HL-60/S4 treated with retinoic acid at 250 ng/mL for 4 days and 3 days (cell line): Measurements from ENCODE around the gene NDEL1.

ENCODE experiments used
- in situ Hi-C: fragments of 300-500 bp; cut with MboI; formaldehyde crosslinking; loops from 2 replicates; pipeline ENCODE4 v1.7.0; 2022; ENCODE audit warnings: low sequenced_read_pairs

Gene NDEL1

DNA sequence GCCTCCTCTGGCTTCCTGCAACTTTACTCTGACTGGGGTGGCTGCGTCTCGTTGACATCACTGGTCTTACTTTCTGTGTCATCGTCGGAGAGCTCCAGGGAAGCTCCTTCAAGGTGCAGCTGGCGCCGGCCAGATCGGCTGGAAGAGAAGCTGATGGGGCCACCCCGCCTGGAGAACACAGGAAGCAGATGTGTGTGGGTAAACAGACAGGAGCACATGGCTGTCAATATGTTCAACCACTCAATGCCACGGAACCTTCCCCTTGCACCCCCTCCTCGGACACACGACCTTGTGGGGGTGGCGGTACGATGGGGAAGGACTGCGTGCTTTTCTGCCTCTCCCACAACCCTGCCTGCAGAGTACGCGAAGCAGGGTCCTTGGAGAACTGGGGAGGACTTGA, 40.1 kb downstream of the NDEL1 start:
- in situ Hi-C loops: no loop called here

DNA sequence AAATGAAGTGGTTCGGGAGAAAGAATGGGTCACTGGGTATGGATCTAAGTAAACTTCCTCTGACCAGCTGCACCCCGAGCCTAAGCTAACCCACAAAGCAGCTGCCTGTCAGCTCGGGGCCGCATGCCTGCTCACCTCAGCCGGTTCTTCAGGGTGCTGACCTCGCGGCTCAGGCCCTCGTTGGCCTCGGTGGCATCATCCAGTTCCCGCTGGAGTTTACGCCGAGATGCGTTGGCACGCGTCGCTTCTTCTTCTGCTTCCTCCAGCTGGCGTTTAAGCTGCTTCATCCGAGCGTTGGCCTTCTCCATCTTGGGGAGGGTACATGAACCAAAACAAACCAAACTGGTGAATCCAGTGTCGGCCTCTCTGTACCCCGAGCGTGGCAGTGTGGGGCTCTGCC, 41.1 kb downstream of the NDEL1 start:
- in situ Hi-C loops: no loop called here

DNA sequence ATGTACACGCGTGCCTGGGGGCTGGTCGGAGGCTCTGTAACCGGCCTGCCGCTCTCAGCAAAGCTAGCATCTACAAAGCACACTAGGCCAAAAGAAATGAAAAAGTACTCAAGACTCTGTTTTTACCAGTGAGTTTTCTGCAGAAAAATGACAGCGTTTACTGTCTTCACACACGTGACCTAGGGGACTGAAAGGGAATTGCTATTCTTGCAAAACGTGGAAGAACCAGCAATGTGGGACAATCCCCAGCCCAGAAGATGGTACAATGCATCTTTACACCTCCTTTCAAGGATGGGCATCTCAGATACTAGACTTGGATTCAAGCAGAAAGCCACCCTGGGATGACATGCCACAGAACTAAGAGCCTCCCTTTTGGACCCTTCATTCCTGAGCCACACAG, 41.5 kb downstream of the NDEL1 start:
- in situ Hi-C loops: no loop called here

DNA sequence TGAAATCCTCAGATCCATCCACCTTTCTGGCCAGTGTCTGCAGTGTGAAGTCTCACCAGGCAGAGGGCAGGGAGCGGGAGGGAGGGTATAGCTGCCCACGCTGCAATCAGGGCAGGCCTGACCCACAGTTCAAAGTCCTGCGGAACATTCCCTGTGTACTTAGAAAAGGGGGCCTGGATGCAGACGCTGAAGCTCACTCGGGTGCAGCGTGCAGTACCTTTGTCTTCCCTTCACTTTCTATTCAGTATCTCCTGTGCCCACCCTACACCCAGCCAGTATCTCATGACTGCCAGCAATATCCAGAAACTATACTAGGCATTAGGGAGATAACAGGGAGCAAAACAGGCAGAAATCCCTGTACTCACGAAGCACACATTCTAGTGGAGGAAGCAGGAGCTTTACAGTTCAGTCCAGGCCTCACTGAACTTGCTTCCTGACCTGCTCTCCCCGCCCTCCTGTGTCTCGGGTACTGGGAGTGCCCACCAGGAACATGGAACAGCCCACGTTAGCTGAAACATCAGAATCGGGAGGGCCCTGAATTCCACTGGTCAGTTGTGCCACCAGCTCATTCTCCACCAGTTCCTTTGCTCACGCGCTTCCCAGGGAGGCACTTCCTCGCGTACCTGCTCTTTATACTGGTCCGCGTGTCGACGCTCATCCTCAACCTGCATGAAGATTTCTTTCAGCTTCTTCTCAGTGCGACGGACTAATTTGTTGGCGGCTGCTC, 42.2 kb downstream of the NDEL1 start:
- in situ Hi-C loops: no loop called here

DNA sequence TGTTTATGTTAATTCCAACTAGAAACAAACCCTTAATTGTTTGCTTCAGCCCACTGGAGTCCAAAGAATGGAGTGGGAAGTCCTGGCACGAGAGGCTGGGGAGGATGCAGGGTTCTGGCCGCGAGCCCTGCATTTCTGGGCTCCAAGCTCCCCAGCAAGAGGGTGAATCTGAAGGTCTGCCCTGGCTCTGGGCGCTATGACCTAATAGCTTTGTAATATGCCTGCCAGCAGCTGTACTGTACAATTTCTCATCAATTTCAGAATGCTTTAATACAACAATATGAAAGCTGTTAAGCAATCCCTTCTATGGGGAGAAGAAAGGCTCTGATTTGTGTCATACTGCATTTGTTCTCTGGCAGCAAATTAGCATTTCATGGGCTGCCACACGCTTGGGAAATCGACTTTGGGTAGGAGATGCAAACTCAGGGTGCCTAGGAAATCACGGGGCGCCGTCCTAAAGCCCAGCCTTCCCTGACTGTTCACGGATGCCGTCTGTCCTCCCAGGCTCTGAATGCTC, 43.8 kb downstream of the NDEL1 start:
- in situ Hi-C loops: no loop called here

DNA sequence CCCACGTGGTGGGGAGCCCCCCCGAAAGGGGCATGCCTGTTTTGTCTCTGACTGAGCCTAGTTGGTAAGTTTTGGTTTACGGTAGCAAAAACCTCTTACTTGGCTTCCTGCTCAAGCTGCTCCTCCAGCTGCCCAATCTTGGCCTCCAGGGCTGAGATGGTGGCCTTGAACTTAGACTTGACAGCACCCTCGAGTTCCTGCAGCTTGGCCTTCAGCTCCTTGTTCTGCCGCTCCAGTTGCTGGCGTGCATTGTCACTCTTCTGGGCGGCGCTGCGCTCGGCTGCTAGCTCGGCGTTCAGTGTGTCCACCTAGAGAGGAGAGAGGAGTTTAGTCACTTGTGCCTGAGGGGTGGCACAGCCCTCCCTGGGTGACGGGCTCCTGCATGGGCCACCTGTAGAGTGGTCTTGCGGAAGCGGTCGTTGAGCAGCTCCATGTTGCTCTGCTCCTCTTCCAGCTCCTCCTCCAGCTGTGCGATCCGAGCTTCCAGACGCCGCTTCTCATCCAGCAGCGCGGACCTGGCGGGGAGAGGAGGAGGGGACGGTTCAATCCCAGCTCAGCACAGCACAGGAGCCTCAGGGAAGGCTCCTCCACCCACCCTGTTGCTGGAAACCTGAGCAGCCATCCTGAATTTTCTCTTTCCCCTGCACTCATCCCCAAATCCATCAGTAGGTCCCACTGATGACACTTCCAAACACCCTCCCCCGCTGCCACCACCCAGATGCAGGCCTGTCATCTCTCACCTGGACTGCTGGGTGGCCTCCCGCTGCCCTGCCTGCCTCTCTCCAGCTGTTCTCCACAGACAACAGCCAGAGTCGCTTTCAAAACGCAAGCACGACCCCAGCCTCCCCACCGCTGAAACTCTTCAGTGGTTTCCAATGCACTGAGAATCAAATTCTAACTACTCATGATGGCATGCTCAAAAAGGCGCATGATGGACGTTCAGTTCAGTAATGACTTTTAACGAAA, 44.6 kb downstream of the NDEL1 start:
- in situ Hi-C loops: no loop called here

DNA sequence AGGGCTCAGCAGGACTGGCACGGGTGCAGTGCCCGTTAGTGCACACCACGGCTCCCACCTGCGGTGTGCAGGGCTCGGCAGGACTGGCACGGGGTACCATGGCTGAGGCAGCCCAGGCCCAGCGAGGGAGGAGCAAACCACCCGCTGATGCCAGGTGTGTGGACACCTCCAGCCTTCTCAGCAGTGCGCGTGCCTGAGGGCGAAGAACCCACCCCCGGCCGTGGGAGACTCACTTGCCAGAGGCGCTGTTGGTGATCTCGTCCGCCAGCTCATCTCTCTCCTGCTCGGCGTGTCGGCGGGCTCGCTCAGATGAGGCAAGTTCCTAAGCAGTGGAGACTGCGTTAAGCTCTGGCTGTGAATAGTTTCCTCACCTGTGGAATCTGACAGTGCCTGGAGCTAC, 45.4 kb downstream of the NDEL1 start:
- in situ Hi-C loops: no loop called here

DNA sequence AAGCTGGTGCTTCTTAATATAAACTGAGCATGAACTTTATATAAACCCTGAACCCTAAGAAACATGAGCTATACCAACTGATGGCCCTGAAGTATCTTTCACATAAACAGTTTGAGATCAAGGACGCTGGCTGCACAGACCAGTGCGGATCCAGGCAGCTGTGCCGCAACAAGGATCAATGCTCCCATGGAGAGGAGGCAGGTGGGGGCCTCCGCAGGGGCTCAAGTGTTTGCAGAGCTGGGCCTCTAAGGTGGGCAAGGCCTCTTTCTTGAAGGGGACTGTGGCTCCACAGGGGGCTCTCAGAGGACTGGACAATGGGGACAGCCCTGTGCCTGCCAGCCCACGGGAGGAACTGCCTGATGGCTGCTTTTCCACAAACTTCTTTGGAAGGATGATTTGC, 46.0 kb downstream of the NDEL1 start:
- in situ Hi-C loops: no loop called here

DNA sequence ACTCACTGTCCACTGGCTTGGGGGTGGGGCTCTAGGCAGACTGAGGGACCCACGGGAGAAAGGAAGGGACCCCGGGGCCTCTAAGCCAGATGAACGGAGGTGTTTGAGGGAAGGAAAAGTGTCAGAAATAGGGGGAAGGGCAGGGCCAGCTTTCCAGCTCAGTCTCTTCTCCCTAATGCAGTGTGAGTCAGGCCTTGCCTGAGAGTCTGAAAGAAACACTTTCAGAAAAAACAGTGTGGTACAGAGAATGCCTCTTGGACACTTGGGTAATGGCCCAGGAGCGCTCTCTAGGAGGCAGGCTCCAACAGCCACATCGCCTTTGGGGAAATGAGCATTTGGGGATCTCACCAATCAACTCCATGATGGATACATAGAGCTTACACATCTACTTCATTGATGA, 46.9 kb downstream of the NDEL1 start:
- in situ Hi-C loops: no loop called here

DNA sequence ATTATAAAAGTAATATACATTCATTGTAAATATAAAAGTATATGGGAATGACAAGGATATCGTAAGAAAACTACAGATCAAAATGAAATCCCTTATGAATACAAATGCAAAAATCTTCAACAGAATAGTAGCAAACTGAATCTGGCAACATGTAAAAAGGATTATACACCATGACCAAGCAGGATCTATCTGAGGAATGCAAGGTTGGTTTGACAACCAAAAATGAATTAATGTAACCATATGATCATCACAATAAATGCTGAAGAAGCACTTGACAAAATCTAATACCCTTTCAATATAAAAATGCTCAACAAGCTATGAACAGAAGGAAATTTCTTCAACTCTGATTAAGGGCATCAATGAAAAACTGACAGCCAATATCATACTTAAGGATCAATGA, 48.8 kb downstream of the NDEL1 start:
- in situ Hi-C loops: no loop called here

DNA sequence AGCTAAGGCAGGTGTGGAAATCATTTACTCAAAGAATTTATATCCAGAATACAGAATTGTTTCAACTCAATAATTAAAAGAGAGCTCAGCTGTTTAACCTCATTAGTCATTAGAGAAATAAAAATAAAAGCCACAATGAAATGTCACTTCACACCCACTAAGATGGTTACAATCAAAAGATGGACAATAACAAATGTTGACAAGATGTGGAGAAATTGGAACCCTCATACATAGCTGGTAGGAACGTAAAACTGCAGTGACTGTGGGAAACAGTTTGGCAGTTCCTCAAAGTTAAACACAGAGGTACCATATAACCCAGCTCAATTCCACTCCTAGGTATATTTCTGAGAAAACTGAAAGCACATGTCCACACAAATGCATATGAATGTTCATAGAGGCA, 49.8 kb downstream of the NDEL1 start:
- in situ Hi-C loops: no loop called here

DNA sequence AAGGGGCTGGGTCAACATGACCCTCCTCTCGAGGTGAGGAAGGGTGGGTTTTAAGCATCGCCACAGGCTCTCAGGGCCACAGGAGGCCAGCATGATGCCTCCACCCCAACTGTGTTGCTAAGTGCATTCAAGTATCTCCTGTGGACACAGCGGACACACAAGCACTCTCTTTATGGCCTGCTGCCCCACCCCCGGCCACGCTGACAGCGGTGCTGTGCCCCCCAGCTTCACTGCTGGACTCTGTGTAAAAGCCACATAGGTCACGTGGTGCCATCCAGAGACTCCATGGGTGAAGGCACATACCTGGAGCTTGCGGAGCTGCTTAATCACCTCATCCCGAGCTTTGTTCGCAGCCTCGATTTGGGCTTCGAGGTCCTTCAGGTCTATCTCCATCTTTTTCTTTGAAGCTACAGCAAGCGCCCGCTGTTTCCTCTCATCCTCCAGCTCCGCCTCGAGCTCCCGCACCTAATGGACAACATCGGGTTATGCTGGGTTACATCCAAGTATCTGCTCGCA, 51.5 kb downstream of the NDEL1 start:
- in situ Hi-C loops: no loop called here

DNA sequence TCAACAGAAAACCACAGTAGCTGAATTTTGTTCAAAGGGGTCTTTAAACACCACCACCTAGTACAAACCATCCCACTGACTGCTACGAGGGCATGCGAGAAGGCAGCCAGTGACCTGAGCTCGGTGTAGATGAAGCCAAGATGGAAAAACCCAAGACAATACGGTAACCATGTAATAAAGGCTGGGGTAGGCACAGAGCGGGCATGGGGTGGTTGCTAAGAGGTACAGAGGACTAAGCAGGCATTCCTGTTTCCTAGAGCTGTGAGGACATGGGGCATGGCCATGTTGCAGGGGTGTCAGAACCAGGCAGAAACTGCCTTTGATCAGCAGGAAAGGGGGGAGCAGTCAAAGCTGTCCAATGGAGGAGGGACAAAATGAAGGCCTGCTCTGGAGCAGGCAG, 52.1 kb downstream of the NDEL1 start:
- in situ Hi-C loops: no loop called here

DNA sequence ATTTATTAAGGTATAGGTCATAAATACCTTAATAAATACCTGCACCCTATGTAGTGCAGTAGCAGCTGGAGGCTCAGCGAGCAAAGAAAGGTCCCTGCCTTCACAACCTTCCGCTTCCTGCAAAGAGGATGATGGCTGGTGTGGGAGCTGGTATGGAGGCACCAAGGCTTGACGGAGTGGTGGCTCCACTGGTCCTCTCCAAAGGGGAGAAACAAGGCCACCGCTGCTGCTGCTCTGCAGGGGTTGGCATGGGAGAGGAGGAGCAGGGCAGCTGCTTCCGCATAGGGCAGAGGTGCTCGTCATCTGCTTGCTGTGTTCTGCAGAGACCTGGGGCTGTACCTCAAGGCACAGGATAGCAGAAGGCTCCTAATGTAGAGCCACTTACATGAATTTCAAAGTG, 52.8 kb downstream of the NDEL1 start:
- in situ Hi-C loops: no loop called here

DNA sequence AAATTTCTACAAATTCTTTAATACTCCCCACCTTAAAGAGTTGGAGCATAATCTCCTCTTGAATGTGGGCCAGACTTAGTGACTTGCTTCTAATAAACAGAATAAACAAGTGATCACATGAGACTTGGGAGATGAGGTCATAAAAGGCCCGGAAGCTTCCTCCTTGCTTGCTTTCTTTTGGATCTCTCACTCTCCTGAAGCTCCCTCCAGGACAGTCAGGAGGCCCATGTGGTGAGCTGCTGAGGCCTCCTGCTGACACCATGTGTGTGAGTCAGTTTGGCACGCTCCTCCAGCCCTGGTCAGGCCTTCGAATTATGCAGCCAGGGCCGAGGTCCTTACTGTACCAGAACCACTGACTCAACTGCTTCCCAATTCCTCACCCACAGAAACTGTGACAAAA, 53.2 kb downstream of the NDEL1 start:
- in situ Hi-C loops: no loop called here

DNA sequence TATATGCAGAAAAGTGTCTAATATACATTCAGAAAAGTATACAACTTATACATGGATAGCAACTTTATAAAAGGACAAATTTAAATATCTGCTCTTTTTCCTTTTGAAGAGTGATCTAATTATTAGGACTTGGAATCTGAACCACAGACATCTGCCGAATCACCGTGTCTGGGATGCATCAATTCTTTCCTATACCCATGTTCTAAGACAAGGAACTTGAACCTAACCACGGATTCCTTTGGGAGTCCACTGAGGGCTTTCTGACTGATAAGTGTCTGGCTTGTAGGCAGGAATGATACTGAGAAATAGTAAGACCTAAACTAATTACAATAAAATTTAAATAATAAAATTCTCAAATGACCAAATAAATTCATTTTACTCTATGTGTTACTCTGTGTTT, 54.2 kb downstream of the NDEL1 start:
- in situ Hi-C loops: no loop called here

DNA sequence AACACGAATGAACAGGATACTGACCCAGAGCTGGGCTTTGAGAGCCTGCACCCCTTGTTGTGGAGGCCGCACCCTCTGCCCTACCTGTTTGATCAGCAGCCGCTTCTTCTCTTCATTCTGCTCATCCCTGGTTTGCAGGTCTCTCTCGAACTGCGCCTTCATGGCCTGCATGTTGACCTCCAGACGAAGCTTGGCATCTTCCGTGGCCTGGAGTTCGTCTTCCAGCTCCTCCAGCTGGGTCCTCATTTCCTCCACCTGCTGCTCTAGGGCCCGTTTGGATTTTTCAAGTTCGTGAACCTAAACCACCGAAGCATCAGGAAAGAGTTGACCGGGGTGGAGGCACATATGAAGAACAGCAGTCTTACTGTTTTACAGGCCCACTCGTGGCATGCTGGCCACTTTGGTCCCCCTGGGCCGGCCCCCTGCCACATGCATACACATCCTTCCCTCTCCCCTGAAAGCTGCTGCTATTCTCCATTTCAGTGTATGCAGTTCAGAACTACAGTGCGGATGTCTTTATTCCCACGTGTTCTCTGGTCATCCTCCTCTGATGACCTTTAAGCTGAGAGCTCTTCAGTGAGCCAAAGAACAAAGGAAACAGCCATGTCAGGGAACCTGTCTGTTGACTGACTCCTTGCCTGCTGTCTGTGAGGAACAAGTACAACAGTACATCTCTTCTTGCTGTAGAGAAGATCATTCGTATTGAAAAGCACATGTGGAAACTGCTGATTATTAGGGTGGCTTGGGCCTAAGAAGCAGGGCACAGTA, 54.8 kb downstream of the NDEL1 start:
- in situ Hi-C loops: no loop called here

DNA sequence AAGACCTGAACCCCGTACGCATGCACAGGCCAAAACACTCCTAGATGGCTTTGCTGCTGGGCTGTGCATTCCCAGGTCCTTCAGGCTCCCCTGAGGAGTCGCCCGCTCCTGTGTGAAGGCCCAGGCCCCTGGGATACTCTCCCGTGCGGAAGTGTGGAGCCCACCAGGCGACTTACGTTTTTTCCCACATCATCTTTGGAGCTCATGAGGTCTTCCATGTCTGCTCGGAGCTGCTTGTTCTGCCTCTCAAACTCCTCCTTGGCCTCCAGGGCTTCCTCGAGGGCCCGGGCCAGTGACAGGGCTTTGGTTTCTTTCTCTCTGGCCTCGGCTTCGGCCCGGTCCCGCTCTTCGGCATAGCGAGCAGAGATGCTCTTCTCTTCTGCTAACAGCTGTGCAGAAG, 56.4 kb downstream of the NDEL1 start:
- in situ Hi-C loops: no loop called here

DNA sequence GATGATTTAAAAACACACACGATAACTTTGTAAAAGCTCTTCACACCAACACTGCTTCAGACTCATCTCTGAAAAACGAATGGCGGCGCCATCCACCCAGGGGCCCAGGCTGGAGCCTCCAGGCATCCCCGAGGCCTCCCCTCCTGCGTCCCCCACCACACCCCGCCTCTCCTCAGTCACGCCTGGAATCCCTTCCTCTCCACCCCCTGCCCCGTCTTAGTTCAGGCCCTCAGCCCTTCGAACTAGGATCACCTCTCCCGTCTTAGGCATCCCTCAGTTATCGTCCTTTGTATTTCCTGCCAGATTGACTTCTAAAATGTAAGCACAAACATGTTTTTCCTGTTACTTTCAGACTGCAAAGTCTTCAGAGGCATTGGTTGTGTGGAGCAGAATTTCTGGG, 58.3 kb downstream of the NDEL1 start:
- in situ Hi-C loops: no loop called here

DNA sequence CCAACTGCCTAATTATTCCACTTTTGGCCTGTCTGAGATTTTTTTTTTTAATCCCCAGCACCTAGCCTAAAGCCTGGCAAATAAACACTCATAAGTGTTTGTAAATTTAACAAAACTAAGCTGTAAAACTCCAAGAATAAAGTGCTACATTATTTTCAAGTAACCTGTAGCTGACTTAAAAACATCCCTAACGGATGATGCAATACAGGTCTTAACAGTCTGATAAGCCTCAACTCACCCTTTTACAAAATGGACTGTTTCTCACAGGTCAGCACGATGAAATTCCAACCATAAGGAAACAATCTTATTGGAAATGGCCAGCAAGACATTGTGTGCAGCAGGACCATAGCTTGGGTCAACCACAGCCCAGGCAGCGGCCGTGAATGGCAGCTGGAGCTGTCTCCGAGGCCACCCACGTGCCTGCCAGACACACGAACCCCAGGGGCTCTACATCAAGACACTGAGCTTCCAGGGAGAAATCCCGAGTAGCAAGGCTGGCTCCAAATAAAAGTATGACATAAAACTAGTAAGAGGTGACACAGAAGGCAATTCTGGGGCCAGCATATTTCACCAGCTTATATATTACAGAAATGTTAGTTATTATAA, 58.9 kb downstream of the NDEL1 start:
- in situ Hi-C loops: no loop called here

DNA sequence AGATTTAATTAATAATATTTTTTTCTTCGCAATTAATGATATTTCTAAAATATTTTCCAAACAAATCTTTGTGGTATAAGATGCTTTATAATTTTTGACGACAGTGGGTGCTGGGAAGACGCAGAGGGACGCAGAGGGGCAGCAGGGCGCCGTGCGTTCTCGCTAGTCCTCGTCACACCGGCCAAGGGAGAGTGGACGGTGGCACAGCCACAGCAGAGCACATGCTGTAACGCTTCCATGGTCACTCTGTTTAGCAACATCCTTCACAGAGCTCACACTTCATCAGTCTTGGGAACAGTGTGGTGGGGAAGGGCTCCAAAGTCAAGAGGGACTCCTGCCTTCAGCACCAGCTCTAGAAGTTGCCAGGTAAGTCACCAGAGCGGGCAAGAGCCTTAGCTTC, 60.4 kb downstream of the NDEL1 start:
- in situ Hi-C loops: no loop called here
